Limb (tissue), 2 donors: ENCODE measurements around the gene ARFGEF3.
"Not testable (repeated sequence)": the region's sequence is repeated elsewhere in the genome, so short reads cannot be mapped to it uniquely, and the experiment has no call there.

Source experiments
- DNase-seq, 2 donors: peaks; one replicate each; pipeline ENCODE4 v3.0.0-alpha.2; 2016; ENCODE audit errors: extremely low spot score in 2 of 2

The ARFGEF3 gene

GRCh38 chr6:138272533-138273315, 111.0 kb downstream of the ARFGEF3 start:
- DNase-seq = no peak

- no peak for DNase-seq
These were observed 114.2 kb downstream of the ARFGEF3 start for GRCh38 chr6:138275976-138276375.

GRCh38 chr6:138277835-138278234, 116.1 kb downstream of the ARFGEF3 start:
- DNase-seq = no peak

GRCh38 chr6:138278326-138278725, 116.6 kb downstream of the ARFGEF3 start:
- peak in 1 of 2 donors; percentile 14 for DNase-seq

- DNase-seq = no peak
These were observed 124.1 kb downstream of the ARFGEF3 start for GRCh38 chr6:138285800-138286199.

- no peak for DNase-seq
These were observed 125.0 kb downstream of the ARFGEF3 start for GRCh38 chr6:138286698-138287097.

DNA sequence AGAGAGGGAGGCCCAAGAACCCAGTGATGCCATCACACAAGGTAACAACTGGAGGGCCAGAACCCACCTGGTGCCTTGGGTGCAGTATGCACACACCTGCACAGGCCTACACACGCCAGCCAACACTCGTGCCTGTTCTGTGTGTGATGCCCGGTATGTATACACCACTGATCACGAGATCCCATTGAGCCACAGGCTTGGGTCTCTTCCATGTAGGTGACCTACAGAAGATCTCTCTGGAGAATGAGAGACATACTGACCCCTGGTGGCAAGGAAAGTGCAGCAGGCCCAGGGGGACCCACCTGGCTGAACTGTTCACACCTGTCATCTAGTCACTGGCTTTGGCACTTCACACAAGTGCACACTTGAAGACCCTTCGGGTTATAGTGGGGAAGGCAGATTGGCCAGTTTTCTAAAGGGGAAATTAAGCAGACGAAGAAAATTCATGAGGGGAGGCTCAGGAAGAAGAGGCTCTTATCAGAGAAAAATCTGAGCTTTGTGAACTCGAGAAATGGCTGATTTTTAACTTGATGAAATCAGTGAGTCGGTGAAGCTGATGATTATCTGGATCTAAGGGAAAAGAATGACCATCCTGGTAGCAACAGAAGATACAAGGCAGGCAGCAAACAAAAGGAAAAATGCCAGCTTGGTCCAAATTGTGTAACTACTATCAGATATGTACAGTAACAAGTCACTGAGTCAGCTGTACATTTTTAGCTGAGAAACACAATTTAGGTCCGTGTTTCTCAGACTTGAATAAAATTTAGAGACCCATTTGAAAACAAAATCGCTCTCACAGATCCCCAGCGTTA, 125.6 kb downstream of the ARFGEF3 start:
- DNase-seq = no peak

DNA sequence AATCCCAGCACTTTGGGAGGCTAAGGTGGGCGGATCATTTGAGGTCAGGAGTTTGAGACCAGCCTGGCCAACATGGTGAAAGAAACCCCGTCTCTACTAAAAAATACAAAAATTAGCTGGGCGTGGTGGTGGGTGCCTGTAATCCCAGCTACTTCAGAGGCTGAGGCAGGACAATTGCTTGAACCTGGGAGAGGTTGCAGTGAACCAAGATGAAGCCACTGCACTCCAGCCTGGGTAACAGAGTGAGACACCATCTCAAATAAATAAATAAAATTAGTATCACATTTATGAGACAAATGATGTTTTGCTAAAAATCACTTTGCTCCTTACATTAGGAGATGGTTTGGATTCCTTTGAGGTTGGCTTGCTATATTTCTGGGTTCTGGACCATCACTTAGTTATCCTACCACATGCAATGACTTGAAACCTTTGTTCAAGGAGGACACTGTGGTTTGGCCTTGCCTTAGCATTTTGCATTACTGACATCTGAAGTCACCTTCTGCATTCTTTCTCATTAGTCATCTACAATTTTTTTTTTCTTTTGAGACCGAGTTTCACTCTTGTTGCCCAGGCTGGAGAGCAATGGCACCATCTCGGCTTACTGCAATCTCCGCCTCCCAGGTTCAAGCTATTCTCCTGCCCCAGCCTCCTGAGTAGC, 126.8 kb downstream of the ARFGEF3 start:
- DNase-seq = not testable (repeated sequence)

DNA sequence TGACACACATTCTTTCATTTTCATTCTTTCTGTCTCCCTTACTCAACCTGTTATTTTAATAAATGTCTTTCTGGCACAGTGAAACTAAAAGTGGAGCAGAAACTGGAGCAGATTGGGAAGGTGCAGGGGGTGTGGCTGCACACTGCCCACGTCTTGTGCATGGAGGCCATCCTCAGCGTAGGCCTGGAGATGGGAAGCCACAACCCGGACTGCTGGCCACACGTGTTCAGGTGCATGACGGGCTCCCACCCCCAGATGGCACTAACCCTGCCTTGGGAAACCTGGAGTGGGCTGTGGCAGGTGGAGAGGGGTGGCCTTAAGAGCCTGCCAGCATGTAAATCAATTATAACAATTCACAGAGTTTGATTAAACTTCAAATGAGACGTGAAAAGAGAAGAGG, 128.0 kb downstream of the ARFGEF3 start:
- DNase-seq = no peak

DNA sequence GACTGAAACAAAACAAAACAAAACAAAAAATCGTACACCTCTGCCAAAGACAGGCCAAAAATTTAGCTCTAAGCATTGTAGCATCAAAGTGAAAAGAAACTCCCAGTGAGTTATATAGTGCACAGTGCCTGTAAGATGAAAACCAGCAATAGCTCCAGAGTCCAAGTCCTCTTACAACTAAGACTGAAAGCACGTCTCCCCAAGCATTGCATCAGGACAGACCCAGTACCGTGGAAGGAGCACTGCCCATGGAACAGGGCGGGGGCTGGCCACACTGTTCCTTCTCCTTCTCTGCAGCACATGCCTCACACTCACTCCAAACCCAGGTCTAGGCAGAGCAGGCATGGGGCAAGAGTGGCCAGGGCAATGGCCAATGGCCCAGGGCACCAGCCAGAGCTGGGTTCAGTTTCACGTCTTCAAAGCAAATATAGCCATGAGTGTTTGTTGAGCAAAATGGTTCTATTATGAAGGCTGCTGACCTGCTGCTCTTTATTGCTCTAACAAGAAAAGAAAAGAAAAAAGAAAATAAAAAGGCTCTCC, 128.8 kb downstream of the ARFGEF3 start:
- no peak for DNase-seq

DNA sequence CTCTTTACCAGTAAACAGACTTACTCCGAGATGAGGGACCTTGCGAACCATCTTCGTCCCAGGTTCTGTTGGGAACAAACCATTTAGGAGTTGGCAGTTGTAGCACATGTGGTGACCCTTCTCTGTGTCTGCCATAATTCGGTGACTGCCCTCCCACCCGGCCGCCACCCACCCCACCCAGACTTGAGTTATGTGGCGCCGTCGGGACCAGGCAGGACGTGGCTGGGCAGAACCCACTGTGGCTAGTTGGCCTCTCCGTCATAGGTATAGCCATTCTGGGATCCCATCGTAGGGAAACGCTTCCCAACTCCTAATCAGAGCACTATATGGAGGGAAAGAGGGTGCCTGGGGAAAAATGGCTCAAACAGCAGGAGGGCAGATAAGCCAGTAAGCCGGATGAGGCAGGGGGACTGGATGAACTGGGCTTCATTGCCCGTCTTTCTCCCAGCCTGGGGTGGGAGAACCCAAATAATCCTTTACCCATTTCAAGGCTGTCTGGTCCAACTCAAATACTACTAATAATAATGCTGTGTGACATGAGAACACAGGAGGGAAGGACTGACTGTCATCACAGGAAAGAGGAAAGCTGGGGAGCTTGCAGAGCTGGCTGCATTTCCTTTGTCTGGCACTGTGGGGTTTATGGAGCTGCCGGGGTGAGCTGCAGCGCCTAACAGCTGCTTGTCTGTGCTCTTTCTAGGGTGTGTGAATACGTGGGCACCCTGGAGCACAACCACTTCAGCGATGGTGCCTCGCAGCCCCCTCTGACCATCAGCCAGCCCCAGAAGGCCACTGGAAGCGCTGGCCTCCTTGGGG, 129.5 kb downstream of the ARFGEF3 start:
- DNase-seq = no peak

- no peak for DNase-seq
These were observed 130.1 kb downstream of the ARFGEF3 start for GRCh38 chr6:138291849-138292181.

DNA sequence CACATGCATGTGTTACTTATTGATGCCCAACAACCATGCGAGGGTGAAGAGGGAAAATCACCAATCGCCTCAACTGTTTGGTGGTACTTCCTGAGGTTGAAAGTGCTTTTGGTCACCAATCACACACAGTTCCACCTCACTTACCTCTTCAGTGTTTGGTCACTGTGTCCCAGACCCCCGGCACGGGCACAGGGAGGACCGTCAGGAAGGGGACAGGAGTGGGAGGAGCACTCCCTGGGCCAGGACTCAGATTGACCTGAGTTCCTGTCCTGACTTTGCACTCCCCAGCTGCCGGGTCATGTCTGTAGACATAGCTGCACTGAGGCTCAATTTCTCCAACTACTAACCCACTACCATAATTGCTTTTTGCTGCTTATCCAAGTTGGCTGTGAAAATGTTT, 130.7 kb downstream of the ARFGEF3 start:
- DNase-seq = no peak

DNA sequence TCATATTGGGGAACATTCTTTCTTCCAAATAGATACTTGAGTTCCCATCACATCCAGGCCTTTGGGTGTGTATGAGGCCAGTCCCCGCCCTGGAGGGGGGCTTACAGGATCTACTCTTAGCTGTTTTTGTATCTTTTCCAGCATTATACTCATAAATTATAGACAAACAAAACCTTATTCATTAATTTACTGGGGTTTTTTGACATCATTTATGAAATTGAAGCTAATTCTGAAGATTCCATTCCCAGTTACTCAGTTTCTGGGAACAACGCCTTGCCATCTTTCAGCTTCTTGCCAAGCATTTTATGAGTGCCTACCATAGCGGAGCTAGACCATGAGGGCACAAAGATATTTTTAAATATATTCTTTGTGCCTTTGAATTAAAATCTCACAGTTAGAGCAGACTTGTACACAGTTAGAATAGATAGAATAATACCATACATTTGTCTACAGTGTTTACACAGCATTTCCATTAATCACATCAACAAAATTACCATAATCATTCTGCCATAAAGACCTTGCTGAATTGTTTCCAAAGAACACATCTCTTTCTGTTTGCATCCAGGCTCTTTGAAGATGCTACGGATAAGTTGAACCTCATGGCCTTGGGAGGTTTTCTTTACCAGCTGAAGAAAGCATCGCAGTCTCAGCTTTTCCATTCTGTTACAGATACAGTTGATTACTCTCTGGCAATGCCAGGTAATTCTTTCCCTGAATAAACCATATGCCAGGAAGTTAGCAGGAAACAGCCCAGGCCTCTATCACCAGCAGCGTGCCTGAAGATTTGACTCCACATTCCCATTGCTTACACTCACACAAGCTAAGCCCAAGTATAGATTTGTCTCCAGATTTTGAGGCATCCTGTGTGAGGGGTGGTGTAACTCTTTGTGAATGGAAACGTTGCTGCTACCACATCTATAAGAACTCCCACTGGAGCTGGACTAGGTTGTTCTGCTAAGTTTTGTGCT, 132.0 kb downstream of the ARFGEF3 start:
- DNase-seq = no peak

GRCh38 chr6:138296381-138296780, 134.6 kb downstream of the ARFGEF3 start:
- DNase-seq = no peak

DNA sequence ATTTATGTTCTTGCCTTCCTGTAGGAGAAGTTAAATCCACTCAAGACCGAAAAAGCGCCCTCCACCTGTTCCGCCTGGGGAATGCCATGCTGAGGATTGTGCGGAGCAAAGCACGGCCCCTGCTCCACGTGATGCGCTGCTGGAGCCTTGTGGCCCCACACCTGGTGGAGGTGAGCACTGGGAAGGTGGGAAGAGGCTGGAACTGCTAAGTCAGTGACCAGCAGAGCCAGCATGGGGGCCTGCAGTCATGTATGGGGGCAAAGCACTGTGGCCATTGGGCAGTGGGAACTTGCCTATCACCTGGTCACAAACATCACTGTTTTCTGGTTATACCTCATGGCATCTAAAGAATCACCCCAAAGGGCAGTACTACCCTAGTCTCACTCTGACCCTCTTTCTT, 135.0 kb downstream of the ARFGEF3 start:
- DNase-seq = no peak

DNA sequence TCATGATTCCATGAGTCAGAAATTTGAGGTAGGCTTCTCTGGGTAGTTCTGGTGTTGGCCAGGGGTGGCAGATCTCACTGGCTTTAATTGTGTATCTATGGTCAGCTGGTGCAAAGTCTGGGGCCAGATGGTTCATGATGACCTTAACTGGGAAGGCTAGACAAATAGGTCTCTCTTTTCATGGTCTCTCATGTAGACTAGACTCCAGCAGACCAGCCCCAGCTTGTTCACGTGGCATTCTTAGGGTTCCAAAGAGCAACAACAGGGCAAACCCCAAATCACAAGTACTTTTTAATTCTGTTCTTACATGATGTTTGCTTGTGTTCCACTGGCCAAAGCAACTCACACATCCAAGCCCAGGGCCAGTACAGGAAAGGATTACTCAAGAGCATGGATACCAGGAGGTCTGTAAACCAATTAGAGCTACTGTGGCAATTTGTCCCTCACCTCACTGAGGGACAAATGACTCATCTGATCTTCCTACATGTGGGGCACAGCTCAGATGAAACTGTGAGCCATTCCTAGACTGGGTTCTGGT, 136.1 kb downstream of the ARFGEF3 start:
- DNase-seq = no peak

DNA sequence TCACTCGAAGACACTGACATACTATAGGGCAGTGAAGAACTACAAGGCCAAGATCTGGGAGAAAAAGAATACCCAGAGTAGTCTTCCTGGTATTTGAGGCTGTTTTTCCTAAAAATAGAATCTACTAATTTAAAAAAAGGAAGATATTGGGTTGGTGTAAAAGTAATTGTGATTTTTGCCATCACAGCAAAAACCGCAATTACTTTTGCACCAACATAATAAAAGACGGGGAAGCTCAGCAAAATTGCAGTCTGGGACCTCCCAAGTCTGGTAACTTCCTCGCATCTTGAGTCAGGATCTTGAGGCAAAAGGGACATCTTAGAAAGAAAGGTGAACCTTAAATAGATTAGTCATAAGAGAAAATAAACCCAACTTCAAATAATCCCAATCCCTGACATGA, 138.7 kb downstream of the ARFGEF3 start:
- no peak for DNase-seq

GRCh38 chr6:138302554-138302953, 140.8 kb downstream of the ARFGEF3 start:
- DNase-seq = no peak

DNA sequence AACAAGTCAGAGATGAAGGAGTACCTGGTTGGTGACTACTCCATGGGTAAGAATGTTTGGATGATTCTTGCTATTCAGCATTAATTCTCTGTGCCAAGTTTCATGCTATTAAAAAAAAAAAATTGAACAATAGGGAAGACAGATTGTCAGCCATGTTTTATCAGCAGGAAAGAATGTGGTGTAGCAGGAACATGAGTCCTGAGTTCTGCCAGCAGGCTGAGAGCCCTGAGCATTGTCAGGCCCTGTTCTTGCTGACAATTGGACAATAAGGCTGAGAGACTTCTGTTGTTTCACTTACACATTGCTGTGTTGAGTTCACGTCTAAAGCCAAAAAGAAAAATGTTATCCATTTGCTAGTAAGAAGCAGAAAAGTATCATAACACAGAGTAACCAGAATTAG, 145.6 kb downstream of the ARFGEF3 start:
- DNase-seq = no peak
